OCI-LY3 (cell line): ENCODE measurements around the gene ARIH1.

Experiments
- H2AFZ ChIP-seq: fragments of 200-600, 300-600 bp; shearing (Covaris generic); 2 replicates; pipeline ENCODE4 v1.6.0; 2014; ENCODE audit warnings: antibody characterized with exemption, low read depth, low read length
- H3K27ac ChIP-seq: fragments of 200-600, 300-600 bp; sonication (generic); 2 replicates; pipeline ENCODE4 v1.5.1; 2014; ENCODE audit warnings: mild to moderate bottlenecking, low read length, moderate library complexity, mixed read lengths
- H3K27me3 ChIP-seq: fragments of 200-600, 300-600 bp; sonication (generic); 2 replicates; pipeline ENCODE4 v1.6.1; 2014; ENCODE audit warnings: low read depth, low read length, mixed read lengths
- H3K36me3 ChIP-seq: fragments of 200-600, 300-600 bp; sonication (generic); replicated peaks from 2 replicates; pipeline ENCODE3; 2014; ENCODE audit warnings: low read depth, low read length, mixed read lengths
- H3K4me1 ChIP-seq: fragments of 300-600, 200-600 bp; sonication (generic); 2 replicates; pipeline ENCODE4 v1.6.1; 2014; ENCODE audit warnings: low read length, mixed read lengths
- H3K4me2 ChIP-seq: fragments of 200-600, 300-600 bp; sonication (generic); 2 replicates; pipeline ENCODE4 v1.6.1; 2014; ENCODE audit warnings: low read length, mixed read lengths
- H3K4me3 ChIP-seq: fragments of 300-600, 200-600 bp; sonication (generic); 2 replicates; pipeline ENCODE4 v1.5.1; 2014; ENCODE audit warnings: antibody characterized with exemption, mild to moderate bottlenecking, low read length, moderate library complexity
- H3K79me2 ChIP-seq: fragments of 300-600, 200-600 bp; shearing (Covaris generic); 2 replicates; pipeline ENCODE4 v1.6.1; 2014; ENCODE audit warnings: mild to moderate bottlenecking, low read length, mixed read lengths
- H3K9ac ChIP-seq: fragments of 300-600, 200-600 bp; shearing (Covaris generic); 2 replicates; pipeline ENCODE4 v1.6.0; 2014; ENCODE audit warnings: mild to moderate bottlenecking, low read length, moderate library complexity
- H3K9me3 ChIP-seq: fragments of 200-600, 300-600 bp; shearing (Covaris generic); 2 replicates; pipeline ENCODE4 v1.6.1; 2014; ENCODE audit warnings: low read length, mixed read lengths; ENCODE audit not compliant: insufficient read depth
- H4K20me1 ChIP-seq: fragments of 200-600, 300-600 bp; sonication (generic); 2 replicates; pipeline ENCODE4 v1.6.1; 2016; ENCODE audit warnings: low read length, mixed read lengths; ENCODE audit not compliant: insufficient read depth
- CTCF ChIP-seq: fragments of 200-600, 300-600 bp; sonication (generic); IDR thresholded peaks from 2 replicates; pipeline ENCODE4 v1.5.1; 2014; ENCODE audit warnings: antibody characterized with exemption, low read length, low read depth
- EZH2phosphoT487 ChIP-seq: fragments of 200-600 bp; shearing (Covaris generic); IDR thresholded peaks from 2 replicates; pipeline ENCODE4 v1.6.1; 2018; ENCODE audit warnings: antibody characterized with exemption, mixed run types, low read depth

Gene ARIH1

GRCh38 chr15:72532991-72533601 is 59.0 kb downstream of the ARIH1 start:
- H3K27me3 ChIP-seq = no peaks in the 10 kb centered on the region
- H2AFZ ChIP-seq = no peak overlapping the region
- H3K4me1 ChIP-seq = no peaks in the 10 kb centered on the region
- no peak overlapping the region for H3K27ac ChIP-seq
- no peak overlapping the region for H3K4me2 ChIP-seq
- H4K20me1 ChIP-seq = peaks cover 31% of the 10 kb centered on the region
- H3K9me3 ChIP-seq = no peaks in the 10 kb centered on the region
- TF ChIP-seq CTCF (peak; percentile 61), EZH2phosphoT487 (no peak)
- peaks cover 14% of the 10 kb centered on the region for H3K36me3 ChIP-seq
- no peak overlapping the region for H3K9ac ChIP-seq
- peaks cover 66% of the 10 kb centered on the region for H3K79me2 ChIP-seq
- no peak overlapping the region for H3K4me3 ChIP-seq

DNA sequence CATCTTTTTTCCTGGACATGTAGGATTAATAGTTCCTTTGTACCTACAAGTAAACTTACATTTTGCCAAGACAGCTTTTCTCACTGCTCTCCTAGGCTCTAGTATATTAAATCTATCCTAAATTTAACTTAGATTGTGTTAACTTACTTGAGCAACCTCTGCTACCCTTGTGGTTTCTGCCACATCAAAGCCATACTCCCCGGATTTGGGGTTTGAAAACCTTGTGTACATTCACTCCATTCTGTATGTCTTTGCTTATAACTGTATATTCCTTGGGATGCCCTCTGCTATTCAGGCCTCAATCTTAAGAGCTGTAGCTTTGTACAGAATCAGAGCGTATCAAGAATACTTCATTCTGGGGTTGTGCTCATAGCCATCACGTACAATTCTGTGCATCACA is 60.4 kb downstream of the ARIH1 start:
- Histone ChIP-seq H3K27me3 (no peaks in the 10 kb centered on the region), H3K27ac (no peak overlapping the region), H4K20me1 (peaks cover 31% of the 10 kb centered on the region), H3K4me1 (no peaks in the 10 kb centered on the region), H2AFZ (no peak overlapping the region), H3K4me2 (no peak overlapping the region), H3K79me2 (peaks cover 64% of the 10 kb centered on the region), H3K9ac (no peak overlapping the region), H3K4me3 (no peak overlapping the region), H3K36me3 (peaks cover 27% of the 10 kb centered on the region), H3K9me3 (peaks cover 5% of the 10 kb centered on the region; the same call in 1 of the 2 replicates)
- TF ChIP-seq EZH2phosphoT487 (no peak), CTCF (no peak)

DNA sequence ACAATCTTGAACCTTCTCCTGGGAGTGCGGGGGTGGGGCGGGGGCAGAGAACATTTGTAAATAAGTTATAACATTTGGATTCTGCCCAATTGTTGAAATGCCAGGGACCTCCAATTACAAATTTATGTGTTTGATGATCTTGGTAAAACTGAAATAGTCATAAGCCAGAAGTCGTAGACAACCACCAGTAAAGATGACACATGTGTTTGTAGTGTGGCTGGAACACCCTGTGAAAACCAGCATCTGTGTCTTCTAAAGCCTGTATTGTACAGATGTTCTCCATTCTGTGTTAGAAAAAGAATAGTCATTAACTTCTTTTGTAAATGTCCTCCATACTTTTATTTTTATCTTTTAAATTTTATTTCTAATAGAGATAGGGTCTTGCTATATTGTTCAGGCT is 61.8 kb downstream of the ARIH1 start:
- peaks cover 64% of the 10 kb centered on the region for H3K79me2 ChIP-seq
- H3K27ac ChIP-seq = no peak overlapping the region
- H3K27me3 ChIP-seq = no peaks in the 10 kb centered on the region
- no peak for TF ChIP-seq CTCF
- TF ChIP-seq EZH2phosphoT487 = no peak
- no peak overlapping the region for H3K9ac ChIP-seq
- H3K4me2 ChIP-seq = no peak overlapping the region
- peaks cover 24% of the 10 kb centered on the region for H4K20me1 ChIP-seq
- no peaks in the 10 kb centered on the region for H3K4me1 ChIP-seq
- peaks cover 36% of the 10 kb centered on the region for H3K36me3 ChIP-seq
- peaks cover 13% of the 10 kb centered on the region for H3K9me3 ChIP-seq
- H3K4me3 ChIP-seq = no peak overlapping the region
- no peak overlapping the region for H2AFZ ChIP-seq

GRCh38 chr15:72536506-72536905 is 62.4 kb downstream of the ARIH1 start:
- H3K27ac ChIP-seq = no peak overlapping the region
- no peak overlapping the region for H3K9ac ChIP-seq
- no peak overlapping the region for H3K4me3 ChIP-seq
- no peaks in the 10 kb centered on the region for H3K4me1 ChIP-seq
- H3K79me2 ChIP-seq = peaks cover 69% of the 10 kb centered on the region
- no peak overlapping the region for H2AFZ ChIP-seq
- H3K36me3 ChIP-seq = peaks cover 41% of the 10 kb centered on the region
- TF ChIP-seq CTCF = no peak
- H3K4me2 ChIP-seq = no peak overlapping the region
- H4K20me1 ChIP-seq = peaks cover 26% of the 10 kb centered on the region
- H3K9me3 ChIP-seq = peaks cover 19% of the 10 kb centered on the region
- no peaks in the 10 kb centered on the region for H3K27me3 ChIP-seq
